ENCODE results near the gene MIPEP.

Gene MIPEP

GRCh38 chr13:23824371-23824770 lies 64.8 kb downstream of the MIPEP start:
- H3K9me3 ChIP-seq (ENCODE audit: control insufficient read depth, low read length) = no peaks in the 10 kb centered on the region
- no peak overlapping the region for H3K4me3 ChIP-seq (ENCODE audit: low read depth, low read length)
- no peaks in the 10 kb centered on the region for H3K79me2 ChIP-seq
- no peak overlapping the region for H3K9ac ChIP-seq
- no peaks in the 10 kb centered on the region for H3K27me3 ChIP-seq (ENCODE audit: control insufficient read depth, insufficient read depth, low read length)
- no peak overlapping the region for H3K27ac ChIP-seq
- no peaks in the 10 kb centered on the region for H3K36me3 ChIP-seq (ENCODE audit: control insufficient read depth, insufficient read depth, low read length)
- no peak for TF ChIP-seq CTCF (IDR thresholded peaks at IDR 0.05)
- no peaks in the 10 kb centered on the region for H3K4me1 ChIP-seq
- H3K4me2 ChIP-seq (ENCODE audit: low read length) = no peak overlapping the region
- H2AFZ ChIP-seq = no peak overlapping the region

- no peaks in the 10 kb centered on the region for H3K36me3 ChIP-seq (ENCODE audit: control insufficient read depth, insufficient read depth, low read length)
- no peaks in the 10 kb centered on the region for H3K79me2 ChIP-seq
- no peak overlapping the region for H3K4me2 ChIP-seq (ENCODE audit: low read length)
- TF ChIP-seq CTCF (IDR thresholded peaks at IDR 0.05) = no peak
- no peaks in the 10 kb centered on the region for H3K27me3 ChIP-seq (ENCODE audit: control insufficient read depth, insufficient read depth, low read length)
- H2AFZ ChIP-seq = no peak overlapping the region
- H3K27ac ChIP-seq = no peak overlapping the region
- no peak overlapping the region for H3K9ac ChIP-seq
- H3K4me3 ChIP-seq (ENCODE audit: low read depth, low read length) = no peak overlapping the region
- H3K4me1 ChIP-seq = no peaks in the 10 kb centered on the region
- no peaks in the 10 kb centered on the region for H3K9me3 ChIP-seq (ENCODE audit: control insufficient read depth, low read length)
Observed at GRCh38 chr13:23822252-23822824, 66.9 kb downstream of the MIPEP start.

GRCh38 chr13:23820530-23820929 lies 68.7 kb downstream of the MIPEP start:
- no peaks in the 10 kb centered on the region for H3K79me2 ChIP-seq
- H3K4me1 ChIP-seq = no peaks in the 10 kb centered on the region
- H3K4me2 ChIP-seq (ENCODE audit: low read length) = no peak overlapping the region
- no peak for TF ChIP-seq CTCF (IDR thresholded peaks at IDR 0.05)
- no peak overlapping the region for H2AFZ ChIP-seq
- no peaks in the 10 kb centered on the region for H3K36me3 ChIP-seq (ENCODE audit: control insufficient read depth, insufficient read depth, low read length)
- H3K27ac ChIP-seq = no peak overlapping the region
- H3K4me3 ChIP-seq (ENCODE audit: low read depth, low read length) = no peak overlapping the region
- H3K9ac ChIP-seq = no peak overlapping the region
- no peaks in the 10 kb centered on the region for H3K27me3 ChIP-seq (ENCODE audit: control insufficient read depth, insufficient read depth, low read length)
- no peaks in the 10 kb centered on the region for H3K9me3 ChIP-seq (ENCODE audit: control insufficient read depth, low read length)

- H3K9ac ChIP-seq = no peak overlapping the region
- no peaks in the 10 kb centered on the region for H3K4me1 ChIP-seq
- H3K79me2 ChIP-seq = no peaks in the 10 kb centered on the region
- H3K36me3 ChIP-seq (ENCODE audit: control insufficient read depth, insufficient read depth, low read length) = no peaks in the 10 kb centered on the region
- H2AFZ ChIP-seq = no peak overlapping the region
- H3K9me3 ChIP-seq (ENCODE audit: control insufficient read depth, low read length) = no peaks in the 10 kb centered on the region
- no peak overlapping the region for H3K4me3 ChIP-seq (ENCODE audit: low read depth, low read length)
- H3K4me2 ChIP-seq (ENCODE audit: low read length) = no peak overlapping the region
- TF ChIP-seq CTCF (IDR thresholded peaks at IDR 0.05) = no peak
- H3K27me3 ChIP-seq (ENCODE audit: control insufficient read depth, insufficient read depth, low read length) = no peaks in the 10 kb centered on the region
- H3K27ac ChIP-seq = no peak overlapping the region
Observed at GRCh38 chr13:23817830-23818229, 71.4 kb downstream of the MIPEP start.

- H3K9ac ChIP-seq = no peak overlapping the region
- H3K9me3 ChIP-seq (ENCODE audit: control insufficient read depth, low read length) = no peaks in the 10 kb centered on the region
- H3K79me2 ChIP-seq = no peaks in the 10 kb centered on the region
- H3K27me3 ChIP-seq (ENCODE audit: control insufficient read depth, insufficient read depth, low read length) = no peaks in the 10 kb centered on the region
- no peak overlapping the region for H2AFZ ChIP-seq
- no peaks in the 10 kb centered on the region for H3K36me3 ChIP-seq (ENCODE audit: control insufficient read depth, insufficient read depth, low read length)
- TF ChIP-seq CTCF (IDR thresholded peaks at IDR 0.05) = no peak
- H3K4me3 ChIP-seq (ENCODE audit: low read depth, low read length) = no peak overlapping the region
- H3K4me2 ChIP-seq (ENCODE audit: low read length) = no peak overlapping the region
- no peak overlapping the region for H3K27ac ChIP-seq
- H3K4me1 ChIP-seq = no peaks in the 10 kb centered on the region
Observed at GRCh38 chr13:23817136-23817535, 72.1 kb downstream of the MIPEP start.

Measured in parathyroid adenoma (tissue), 2 donors.